ENCODE measurements around the gene CROCC2. TPM values are rescaled to one million over a fixed set of nuclear protein-coding genes. Genes with fewer than 3 reads are reported as not detected.

CROCC2 gene
- total and polyA plus RNA-seq, 12 donors = 0.07 to 0.65 (median 0.28) TPM; not detected in 6

DNA sequence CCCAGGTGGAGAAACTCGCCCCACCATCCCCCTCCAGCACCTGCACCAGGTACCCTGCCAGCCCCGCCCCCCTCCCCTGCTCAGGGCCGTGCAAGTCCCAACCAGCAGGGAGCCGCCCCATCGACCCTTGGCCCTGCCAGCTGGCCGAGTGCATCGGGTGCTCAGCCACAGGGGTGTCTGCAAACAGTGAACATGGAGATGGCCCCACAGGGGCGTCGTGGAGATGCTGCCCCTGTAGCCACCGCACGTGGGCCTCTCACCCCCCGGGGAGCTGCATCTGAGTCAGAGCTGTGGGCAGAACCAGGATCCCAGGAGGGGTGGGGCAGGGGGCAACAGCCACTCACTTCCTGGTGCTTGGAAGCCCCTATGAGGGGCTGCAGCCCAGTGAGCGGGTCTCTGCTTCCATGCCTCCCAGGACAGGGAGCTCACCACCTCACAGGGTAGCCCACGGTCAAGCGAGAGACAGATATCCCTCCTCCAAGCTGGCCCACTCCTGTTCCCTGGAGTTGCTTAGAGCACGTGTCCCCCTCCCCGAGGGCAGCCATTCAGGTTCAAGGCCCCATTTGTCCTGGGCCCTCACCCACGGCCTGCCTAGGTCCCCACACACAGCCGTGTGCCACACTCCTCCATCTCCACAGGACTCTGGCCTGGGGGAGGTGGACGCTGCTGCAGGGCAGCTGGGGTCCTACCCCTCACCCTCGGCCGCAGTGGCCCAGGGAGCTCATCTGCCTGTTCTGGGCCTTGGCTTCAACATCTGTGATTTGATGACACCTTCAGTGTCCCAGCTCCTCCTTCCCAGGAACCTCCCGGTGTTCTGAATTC, 9.1 kb upstream of the CROCC2 start:
- intact Hi-C loops (cut with DNase I) = no loop called here
- H3K4me1 ChIP-seq (replicated peaks in 1 of 2) = peaks cover 0 to 5% of the 10 kb centered on the region in 2 donors
- WGBS, 4 donors = 64 to 88% (median 78%) methylated on average over 5 to 23 of the region's 23 CpGs
- TF ChIP-seq, protein P1, sequence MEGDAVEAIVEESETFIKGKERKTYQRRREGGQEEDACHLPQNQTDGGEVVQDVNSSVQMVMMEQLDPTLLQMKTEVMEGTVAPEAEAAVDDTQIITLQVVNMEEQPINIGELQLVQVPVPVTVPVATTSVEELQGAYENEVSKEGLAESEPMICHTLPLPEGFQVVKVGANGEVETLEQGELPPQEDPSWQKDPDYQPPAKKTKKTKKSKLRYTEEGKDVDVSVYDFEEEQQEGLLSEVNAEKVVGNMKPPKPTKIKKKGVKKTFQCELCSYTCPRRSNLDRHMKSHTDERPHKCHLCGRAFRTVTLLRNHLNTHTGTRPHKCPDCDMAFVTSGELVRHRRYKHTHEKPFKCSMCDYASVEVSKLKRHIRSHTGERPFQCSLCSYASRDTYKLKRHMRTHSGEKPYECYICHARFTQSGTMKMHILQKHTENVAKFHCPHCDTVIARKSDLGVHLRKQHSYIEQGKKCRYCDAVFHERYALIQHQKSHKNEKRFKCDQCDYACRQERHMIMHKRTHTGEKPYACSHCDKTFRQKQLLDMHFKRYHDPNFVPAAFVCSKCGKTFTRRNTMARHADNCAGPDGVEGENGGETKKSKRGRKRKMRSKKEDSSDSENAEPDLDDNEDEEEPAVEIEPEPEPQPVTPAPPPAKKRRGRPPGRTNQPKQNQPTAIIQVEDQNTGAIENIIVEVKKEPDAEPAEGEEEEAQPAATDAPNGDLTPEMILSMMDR (IDR thresholded peaks at IDR 0.05) = no peak
- no peak for TF ChIP-seq POLR2A (IDR thresholded peaks at IDR 0.05)
- H3K36me3 ChIP-seq (replicated peaks in 1 of 2) = no peaks in the 10 kb centered on the region
- H3K27ac ChIP-seq = no peak overlapping the region
- DNase-seq = no peak
- no peaks in the 10 kb centered on the region for H3K27me3 ChIP-seq
- H3K9me3 ChIP-seq (replicated peaks in 1 of 3) = no peaks in the 10 kb centered on the region
- H3K4me3 ChIP-seq = no peak overlapping the region

DNA sequence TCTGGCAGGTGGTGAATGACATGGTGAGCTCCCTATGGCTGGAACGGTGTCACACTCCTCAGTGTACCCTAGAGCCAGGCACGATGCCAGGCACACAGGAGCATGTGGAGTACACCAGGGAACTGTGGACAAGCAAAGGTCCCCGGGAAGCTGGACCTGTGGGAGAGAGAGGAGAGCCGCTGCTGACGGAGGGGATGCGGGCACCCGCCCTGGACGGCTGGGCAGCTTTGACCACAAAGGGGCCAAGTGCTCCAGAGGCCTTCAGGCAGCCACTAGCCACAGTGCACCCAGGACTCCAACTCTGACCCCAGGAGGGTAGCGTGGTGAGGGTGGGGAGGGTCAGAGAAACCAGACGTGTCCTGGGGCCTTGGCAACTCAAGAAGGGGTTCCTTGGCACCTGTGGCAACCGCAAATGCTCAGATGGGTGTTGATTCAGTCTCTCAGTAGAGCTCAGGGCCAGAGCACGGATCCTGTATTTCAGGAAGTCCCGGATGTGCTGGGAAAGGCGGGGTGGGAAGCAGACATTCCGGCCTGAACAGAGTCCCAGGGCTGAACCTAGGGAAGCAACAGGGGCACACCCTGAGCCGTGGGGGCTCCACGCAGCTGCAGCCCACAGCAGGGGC, 7.9 kb upstream of the CROCC2 start:
- no peaks in the 10 kb centered on the region for H3K27me3 ChIP-seq
- no peak overlapping the region for H3K4me3 ChIP-seq
- no peak for TF ChIP-seq POLR2A (IDR thresholded peaks at IDR 0.05)
- TF ChIP-seq, protein P1 (IDR thresholded peaks at IDR 0.05) = no peak
- intact Hi-C loops (cut with DNase I) = no loop called here
- WGBS, 4 donors = 73 to 78% (median 76%) methylated on average over 12 to 17 of the region's 17 CpGs
- peak overlapping the region in 1 of 5 donors; percentile 40 for H3K27ac ChIP-seq
- peak in 2 of 7 donors; percentile 15 to 50 for DNase-seq
- no peaks in the 10 kb centered on the region for H3K36me3 ChIP-seq (replicated peaks in 1 of 2)
- H3K9me3 ChIP-seq (replicated peaks in 1 of 3) = no peaks in the 10 kb centered on the region
- peaks cover 0 to 5% of the 10 kb centered on the region in 2 donors for H3K4me1 ChIP-seq (replicated peaks in 1 of 2)

DNA sequence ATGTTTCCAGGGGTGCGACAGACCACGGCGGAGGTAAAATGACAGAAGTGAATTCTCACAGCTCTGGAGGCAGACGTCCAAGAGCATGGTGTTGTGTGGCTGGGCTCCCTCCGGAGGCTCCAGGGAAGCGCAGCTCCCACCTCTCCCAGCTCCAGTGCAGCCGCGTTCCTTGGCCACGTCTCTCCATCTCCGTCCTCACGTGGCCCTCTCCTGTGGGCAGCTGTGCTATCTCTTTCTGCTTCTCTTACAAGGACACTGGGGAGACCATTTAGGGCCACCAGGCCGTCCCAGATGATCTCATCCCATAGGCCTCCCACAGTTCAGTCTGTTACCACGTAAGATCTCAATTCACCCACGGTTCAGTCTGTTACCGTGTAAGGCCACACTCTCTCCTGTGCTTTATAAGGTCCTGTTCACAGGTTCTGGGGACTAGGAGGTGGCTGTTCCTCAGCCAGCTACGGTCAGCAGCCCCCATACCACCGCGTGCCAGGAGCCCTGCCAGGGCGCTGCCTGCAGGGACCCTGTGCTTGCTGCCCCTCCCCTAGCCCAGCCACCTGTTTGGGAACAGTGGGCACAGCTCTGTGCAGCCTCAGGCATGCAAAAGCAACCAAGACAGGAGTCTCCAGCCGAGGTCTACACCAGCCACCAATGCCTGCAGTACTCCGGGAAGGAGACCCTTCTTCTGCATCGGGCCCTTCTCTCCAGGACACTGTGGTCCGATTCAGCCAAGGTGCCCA, 7.2 kb upstream of the CROCC2 start:
- intact Hi-C loops (cut with DNase I) = no loop called here

More for the DNA sequence above, 7.2 kb upstream of the CROCC2 start:
- TF ChIP-seq, protein P1 (IDR thresholded peaks at IDR 0.05) = no peak
- no peak for TF ChIP-seq POLR2A (IDR thresholded peaks at IDR 0.05)
- H3K9me3 ChIP-seq (replicated peaks in 1 of 3) = no peaks in the 10 kb centered on the region
- no peaks in the 10 kb centered on the region for H3K27me3 ChIP-seq
- peaks cover 0 to 5% of the 10 kb centered on the region in 2 donors for H3K4me1 ChIP-seq (replicated peaks in 1 of 2)
- H3K36me3 ChIP-seq (replicated peaks in 1 of 2) = no peaks in the 10 kb centered on the region
- DNase-seq = peak in 2 of 7 donors; percentile 35 to 58
- 71 to 81% (median 74%) methylated on average over 15 to 23 of the region's 23 CpGs for WGBS, 4 donors
- H3K4me3 ChIP-seq = no peak overlapping the region
- peak overlapping the region in 1 of 5 donors; percentile 40 for H3K27ac ChIP-seq
